Gastroesophageal sphincter (tissue), 3 donors: Measurements from ENCODE around the gene HPS3.

Experiments
- CTCF ChIP-seq, 4 experiments: fragments of 200-600 bp in 2 of 4; fragments of 450-650 bp in 2 of 4; sonication (generic) in 1 of 4; IDR thresholded peaks; one replicate each; pipeline ENCODE4 v1.5.1; 2017 to 2019; ENCODE audit warnings: antibody characterized with exemption in 4 of 4, mild to moderate bottlenecking in 2 of 4, moderate library complexity in 2 of 4
- POLR2AphosphoS5 ChIP-seq: sonication (generic); formaldehyde crosslinking; IDR thresholded peaks from one replicate; pipeline ENCODE4 v1.6.1; 2017; ENCODE audit warnings: antibody characterized with exemption

GRCh38 chr3:149091983-149092382 lies 37.5 kb upstream of the HPS3 start:
- TF ChIP-seq CTCF (IDR thresholded peaks at IDR 0.05) (no peak), POLR2AphosphoS5 (no peak)
